Gastroesophageal sphincter (tissue), 4 donors: Measurements from ENCODE around the gene EXOC3L4. TPM values are rescaled to one million over a fixed set of nuclear protein-coding genes. Genes with fewer than 3 reads are reported as not detected.
A peak's percentile ranks its signal among the peaks of the same experiment; 100 is the strongest.

ENCODE experiments used
- ATAC-seq: fragments of 150-250 bp; one replicate; pipeline ENCODE4 v1.9.1; 2016; ENCODE audit warnings: mild to moderate bottlenecking, moderate library complexity
- H3K27ac ChIP-seq, 4 donors: fragments of 200-600 bp; sonication (generic) in 3 of 4; 1 replicate in 3 of 4; 2 replicates in 1 of 4; pipeline ENCODE4 v1.5.1; 2016 to 2019
- H3K27me3 ChIP-seq: fragments of 200-600 bp; sonication (generic); one replicate; pipeline ENCODE4 v1.5.1; 2019
- H3K36me3 ChIP-seq, 2 donors: fragments of 200-600 bp; sonication (generic); one replicate each; pipeline ENCODE4 v1.5.1; 2019; ENCODE audit warnings: control low read depth in 1 of 2
- H3K4me1 ChIP-seq, 3 donors: fragments of 200-600 bp; sonication (generic); 1 replicate in 2 of 3; 2 replicates in 1 of 3; pipeline ENCODE4 v1.5.1; 2016 to 2019; ENCODE audit warnings: control low read depth in 2 of 3
- H3K4me3 ChIP-seq, 2 donors: fragments of 200-600 bp; sonication (generic); one replicate each; pipeline ENCODE4 v1.5.1; 2019; ENCODE audit warnings: mild to moderate bottlenecking in 1 of 2, moderate library complexity in 1 of 2
- H3K9me3 ChIP-seq, 3 donors: fragments of 200-600 bp; sonication (generic); one replicate each; pipeline ENCODE4 v1.5.1; 2017 to 2019; ENCODE audit warnings: control low read depth in 2 of 3
- CTCF ChIP-seq, 4 experiments: fragments of 200-600 bp in 2 of 4; fragments of 450-650 bp in 2 of 4; sonication (generic) in 1 of 4; IDR thresholded peaks; one replicate each; pipeline ENCODE4 v1.5.1; 2017 to 2019; ENCODE audit warnings: antibody characterized with exemption in 4 of 4, mild to moderate bottlenecking in 2 of 4, moderate library complexity in 2 of 4
- EP300 ChIP-seq: sonication (generic); formaldehyde crosslinking; IDR thresholded peaks from one replicate; pipeline ENCODE4 v1.6.1; 2017; ENCODE audit warnings: antibody characterized with exemption, mild to moderate bottlenecking
- POLR2A ChIP-seq, 2 donors: fragments of 450-650 bp; IDR thresholded peaks; one replicate each; pipeline ENCODE4 v1.6.1; 2017; ENCODE audit warnings: antibody characterized with exemption in 2 of 2, mild to moderate bottlenecking in 2 of 2, moderate library complexity in 1 of 2
- POLR2AphosphoS5 ChIP-seq: sonication (generic); formaldehyde crosslinking; IDR thresholded peaks from one replicate; pipeline ENCODE4 v1.6.1; 2017; ENCODE audit warnings: antibody characterized with exemption
- WGBS, 2 donors: methylation state at CpG; one replicate each; pipeline ENCODE4 v1.1.5; 2018; ENCODE audit warnings: low coverage in 1 of 2; 5-methylcytosine and 5-hydroxymethylcytosine counted together
- total RNA-seq, 4 donors: library from RNA; depleted of rRNA; stranded (reverse); fragments of >200 nt; gene quantifications; one replicate each; pipeline ENCODE4 v1.1.0, GENCODE V29; 2016

The EXOC3L4 gene
- total RNA-seq, 4 donors from 2014 or later = 0.40 to 3.6 (median 0.45) TPM; not detected in 1

- Histone ChIP-seq H3K9me3 (no peaks in the 10 kb centered on the region), H3K4me1 (peaks cover 0 to 55% (median 31%) of the 10 kb centered on the region in 3 donors), H3K4me3 (peak overlapping the region; percentile 67 to 71), H3K36me3 (no peaks in the 10 kb centered on the region), H3K27me3 (no peaks in the 10 kb centered on the region), H3K27ac (peak overlapping the region; percentile 31 to 99 (median 88))
- no peak for TF ChIP-seq EP300
- TF ChIP-seq POLR2AphosphoS5 = no peak
- peak; percentile 6 for ATAC-seq
- 31 to 95% methylated on average over 3 to 11 of the region's 39 CpGs for WGBS, 2 donors
Measured at GRCh38 chr14:103058164-103059055, 36.1 kb upstream of the EXOC3L4 start.

GRCh38 chr14:103059556-103059955, 35.0 kb upstream of the EXOC3L4 start:
- Histone ChIP-seq H3K4me3 (no peak overlapping the region), H3K9me3 (no peaks in the 10 kb centered on the region), H3K27me3 (no peaks in the 10 kb centered on the region), H3K36me3 (no peaks in the 10 kb centered on the region), H3K4me1 (peaks cover 0 to 44% (median 29%) of the 10 kb centered on the region in 3 donors), H3K27ac (no peak overlapping the region)
- no peak for ATAC-seq
- no peak for TF ChIP-seq CTCF (IDR thresholded peaks at IDR 0.05)
- no peak for TF ChIP-seq POLR2AphosphoS5
- TF ChIP-seq EP300 = no peak
- no peak for TF ChIP-seq POLR2A (IDR thresholded peaks at IDR 0.05)
- 50 to 60% methylated on average over 1 to 2 of the region's 5 CpGs for WGBS, 2 donors

GRCh38 chr14:103061482-103061976, 33.0 kb upstream of the EXOC3L4 start:
- no peak for ATAC-seq
- 68 to 89% methylated on average over 6 of the region's 6 CpGs for WGBS, 2 donors
- Histone ChIP-seq H3K4me3 (no peak overlapping the region), H3K9me3 (no peaks in the 10 kb centered on the region), H3K36me3 (no peaks in the 10 kb centered on the region), H3K27ac (no peak overlapping the region), H3K27me3 (no peaks in the 10 kb centered on the region), H3K4me1 (peaks cover 0 to 25% (median 16%) of the 10 kb centered on the region in 3 donors)
- no peak for TF ChIP-seq CTCF (IDR thresholded peaks at IDR 0.05)

- Histone ChIP-seq H3K36me3 (no peaks in the 10 kb centered on the region), H3K27me3 (no peaks in the 10 kb centered on the region), H3K9me3 (no peaks in the 10 kb centered on the region), H3K27ac (no peak overlapping the region), H3K4me1 (peaks cover 0 to 9% (median 3%) of the 10 kb centered on the region in 3 donors), H3K4me3 (no peak overlapping the region)
- no peak for ATAC-seq
- TF ChIP-seq CTCF (IDR thresholded peaks at IDR 0.05) (no peak), EP300 (no peak), POLR2AphosphoS5 (no peak), POLR2A (IDR thresholded peaks at IDR 0.05) (no peak)
- 81 to 89% methylated on average over 3 of the region's 4 CpGs for WGBS, 2 donors
Measured at GRCh38 chr14:103064436-103064835, 30.1 kb upstream of the EXOC3L4 start.

GRCh38 chr14:103064978-103065377, 29.5 kb upstream of the EXOC3L4 start:
- ATAC-seq = no peak
- no peak for TF ChIP-seq POLR2A (IDR thresholded peaks at IDR 0.05)
- no peak for TF ChIP-seq CTCF (IDR thresholded peaks at IDR 0.05)
- TF ChIP-seq POLR2AphosphoS5 = no peak
- H3K27me3 ChIP-seq = no peaks in the 10 kb centered on the region
- no peaks in the 10 kb centered on the region for H3K9me3 ChIP-seq
- no peak overlapping the region for H3K4me3 ChIP-seq
- 92 to 100% methylated on average over 1 to 6 of the region's 12 CpGs for WGBS, 2 donors
- no peaks in the 10 kb centered on the region for H3K36me3 ChIP-seq
- peaks cover 0 to 3% (median 3%) of the 10 kb centered on the region in 3 donors for H3K4me1 ChIP-seq
- H3K27ac ChIP-seq = no peak overlapping the region
